GM12875 (cell line): ENCODE data around the gene PCLAF.

Experiments used
- H3K4me3 ChIP-seq: one replicate; pipeline ENCODE4 v1.5.1; 2011; ENCODE audit warnings: low read depth, low read length, control low read depth
- TF ChIP-seq, protein P1 (sequence below): IDR thresholded peaks from 2 replicates; pipeline ENCODE4 v1.5.1; 2011; ENCODE audit warnings: low read depth, mild to moderate bottlenecking, control low read depth, inconsistent platforms, low read length, moderate library complexity, borderline replicate concordance; ENCODE audit not compliant: insufficient read depth

Gene PCLAF, protein sequence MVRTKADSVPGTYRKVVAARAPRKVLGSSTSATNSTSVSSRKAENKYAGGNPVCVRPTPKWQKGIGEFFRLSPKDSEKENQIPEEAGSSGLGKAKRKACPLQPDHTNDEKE

DNA sequence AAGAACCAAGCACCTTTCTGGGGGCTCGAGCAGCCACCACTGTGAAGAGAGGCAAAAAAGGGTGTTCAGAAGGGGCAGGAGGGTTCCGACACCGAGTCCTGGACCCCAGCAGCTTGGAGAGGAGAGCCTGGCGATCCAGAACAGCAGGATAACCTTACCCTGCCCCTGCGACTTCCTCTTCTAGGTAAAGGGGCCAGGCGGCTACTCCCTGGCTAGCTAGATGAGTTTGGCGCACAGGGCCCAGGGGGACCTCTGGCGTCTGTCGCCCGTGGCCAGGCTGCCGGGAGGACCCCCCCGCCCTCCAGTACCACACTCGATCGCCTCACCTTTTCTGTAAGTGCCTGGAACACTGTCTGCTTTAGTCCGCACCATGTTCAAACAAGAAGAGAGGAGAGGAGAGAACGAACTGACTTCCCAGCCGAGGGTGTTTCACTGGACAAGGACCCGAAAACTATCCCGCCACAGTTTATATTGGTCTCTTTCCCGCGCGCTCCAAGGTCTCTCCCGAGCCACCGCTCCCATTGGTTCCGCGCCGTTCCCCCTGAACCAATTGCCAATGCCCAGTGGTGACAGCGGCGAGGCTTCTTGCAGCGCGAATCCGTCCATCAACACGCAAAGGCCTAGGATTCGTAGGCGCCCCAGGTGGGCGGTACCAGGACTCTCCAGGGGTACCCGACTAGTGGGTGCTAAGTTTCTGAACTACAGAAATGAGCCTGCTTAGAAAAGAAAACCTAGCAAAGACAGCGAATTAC, at the start of gene PCLAF:
Gene PCLAF (minus strand): TSS at position 442 of the 752 bp plus-strand sequence. CDS start 70 bp downstream, at position 372.
- TF ChIP-seq, protein P1, sequence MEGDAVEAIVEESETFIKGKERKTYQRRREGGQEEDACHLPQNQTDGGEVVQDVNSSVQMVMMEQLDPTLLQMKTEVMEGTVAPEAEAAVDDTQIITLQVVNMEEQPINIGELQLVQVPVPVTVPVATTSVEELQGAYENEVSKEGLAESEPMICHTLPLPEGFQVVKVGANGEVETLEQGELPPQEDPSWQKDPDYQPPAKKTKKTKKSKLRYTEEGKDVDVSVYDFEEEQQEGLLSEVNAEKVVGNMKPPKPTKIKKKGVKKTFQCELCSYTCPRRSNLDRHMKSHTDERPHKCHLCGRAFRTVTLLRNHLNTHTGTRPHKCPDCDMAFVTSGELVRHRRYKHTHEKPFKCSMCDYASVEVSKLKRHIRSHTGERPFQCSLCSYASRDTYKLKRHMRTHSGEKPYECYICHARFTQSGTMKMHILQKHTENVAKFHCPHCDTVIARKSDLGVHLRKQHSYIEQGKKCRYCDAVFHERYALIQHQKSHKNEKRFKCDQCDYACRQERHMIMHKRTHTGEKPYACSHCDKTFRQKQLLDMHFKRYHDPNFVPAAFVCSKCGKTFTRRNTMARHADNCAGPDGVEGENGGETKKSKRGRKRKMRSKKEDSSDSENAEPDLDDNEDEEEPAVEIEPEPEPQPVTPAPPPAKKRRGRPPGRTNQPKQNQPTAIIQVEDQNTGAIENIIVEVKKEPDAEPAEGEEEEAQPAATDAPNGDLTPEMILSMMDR, result no peak

DNA sequence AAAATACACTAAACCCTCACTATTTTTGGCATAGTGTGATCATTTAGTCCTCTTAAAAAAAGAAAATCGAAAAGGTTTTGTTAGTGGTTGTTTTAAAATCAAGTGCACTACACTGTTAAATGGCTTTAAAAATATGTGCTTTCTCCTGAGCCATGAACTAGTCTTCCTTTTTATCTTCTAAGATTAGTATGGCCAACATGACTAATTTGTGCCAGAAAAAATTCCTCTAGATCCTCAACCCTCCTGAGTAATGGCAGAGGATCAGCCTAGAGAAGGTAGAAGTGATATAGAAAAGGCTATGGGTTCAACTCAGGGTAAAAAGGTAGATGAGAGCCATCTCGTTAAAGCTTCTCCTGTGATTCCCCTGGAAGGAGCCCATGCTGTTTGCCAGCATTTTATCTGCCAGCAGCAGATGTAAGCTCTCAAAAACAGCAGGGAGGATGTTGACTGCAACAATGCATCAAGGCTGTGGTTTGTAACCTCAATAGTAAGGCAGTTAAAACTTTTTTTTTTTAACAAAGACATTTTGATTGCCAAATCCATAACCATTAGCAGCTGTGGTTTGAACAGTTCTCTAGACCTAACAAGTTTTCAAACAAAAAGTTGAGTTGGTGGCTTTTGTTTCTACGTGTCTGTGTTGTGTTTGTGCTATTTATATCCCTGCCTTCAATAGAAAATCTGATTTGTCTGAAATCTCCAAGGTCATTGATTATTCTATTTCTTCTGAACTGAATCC, 48.9 kb upstream of the PCLAF start:
- TF ChIP-seq, protein P1, result no peak
- no peak overlapping the region for H3K4me3 ChIP-seq

More for the DNA sequence above, at the start of gene PCLAF:
- H3K4me3 ChIP-seq, result peak within 1 kb of the TSS; percentile 95

DNA sequence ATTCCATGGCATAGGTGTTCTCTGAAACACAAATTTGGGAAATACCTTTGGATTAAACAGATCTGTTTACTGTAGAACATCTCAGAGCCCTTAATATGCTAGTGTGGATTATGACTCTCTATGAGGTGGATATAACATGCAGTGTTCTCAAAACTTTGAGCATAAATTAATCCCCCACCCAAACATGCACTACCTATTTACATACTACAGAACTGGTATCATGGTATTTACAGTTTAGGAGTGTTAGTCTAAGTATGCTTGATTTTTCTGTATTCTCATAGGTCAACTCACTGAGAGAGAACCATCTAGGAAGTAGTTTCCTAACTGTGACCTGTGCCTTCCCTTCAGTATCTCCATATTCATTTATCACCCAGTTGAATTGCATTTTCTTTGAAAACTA, 48.2 kb upstream of the PCLAF start:
- no peak overlapping the region for H3K4me3 ChIP-seq
- TF ChIP-seq, protein P1, result no peak

DNA sequence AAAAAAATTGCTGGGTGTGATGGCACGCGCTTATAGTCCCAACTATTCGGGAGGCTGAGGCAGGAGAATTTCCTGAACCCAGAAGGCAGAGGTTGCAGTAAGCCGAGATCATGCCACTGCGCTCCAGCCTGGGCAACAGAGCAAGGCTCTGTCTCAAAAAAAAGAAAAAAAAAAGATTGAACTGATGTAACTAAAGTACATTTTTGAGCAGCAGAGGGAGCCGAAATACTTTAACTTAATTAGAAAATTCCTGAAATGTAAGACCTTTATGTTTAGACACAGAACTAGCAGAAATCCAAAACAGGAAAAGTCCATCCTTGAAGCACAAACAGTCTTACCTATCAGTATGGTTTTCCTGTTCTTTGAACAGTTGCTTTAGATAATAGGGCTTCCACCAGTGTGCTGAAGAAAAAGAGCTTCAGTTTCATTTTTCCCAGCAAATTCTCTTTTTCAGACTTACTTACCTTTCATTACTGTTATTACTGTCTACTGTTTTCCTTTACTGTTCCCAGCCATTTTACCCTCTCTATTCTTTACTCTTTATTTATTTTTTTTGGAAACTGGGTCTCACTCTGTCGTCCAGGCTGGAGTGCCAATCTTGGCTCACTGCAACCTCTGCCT, 45.7 kb upstream of the PCLAF start:
- no peak overlapping the region for H3K4me3 ChIP-seq
- TF ChIP-seq, protein P1, result no peak

DNA sequence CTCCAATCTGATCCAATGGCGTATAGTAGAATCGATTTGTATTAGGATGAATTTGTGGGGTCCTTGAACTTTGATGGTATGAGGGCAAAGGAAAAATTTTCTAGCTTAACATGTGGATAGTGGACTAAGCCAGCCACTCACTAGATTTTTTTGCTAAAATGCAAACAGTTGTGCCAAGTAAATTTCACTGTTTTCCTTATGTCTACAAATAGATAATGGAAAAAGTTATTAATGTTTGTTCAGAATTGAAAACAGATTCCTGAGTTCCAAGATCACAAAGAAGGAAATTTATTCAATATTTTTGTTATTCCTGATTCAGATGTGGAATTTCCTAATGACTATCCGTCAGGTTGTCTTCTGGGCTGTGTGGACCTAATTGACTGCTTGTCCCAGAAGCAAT, 44.0 kb upstream of the PCLAF start:
- H3K4me3 ChIP-seq, result no peak overlapping the region
- TF ChIP-seq, protein P1, result no peak

DNA sequence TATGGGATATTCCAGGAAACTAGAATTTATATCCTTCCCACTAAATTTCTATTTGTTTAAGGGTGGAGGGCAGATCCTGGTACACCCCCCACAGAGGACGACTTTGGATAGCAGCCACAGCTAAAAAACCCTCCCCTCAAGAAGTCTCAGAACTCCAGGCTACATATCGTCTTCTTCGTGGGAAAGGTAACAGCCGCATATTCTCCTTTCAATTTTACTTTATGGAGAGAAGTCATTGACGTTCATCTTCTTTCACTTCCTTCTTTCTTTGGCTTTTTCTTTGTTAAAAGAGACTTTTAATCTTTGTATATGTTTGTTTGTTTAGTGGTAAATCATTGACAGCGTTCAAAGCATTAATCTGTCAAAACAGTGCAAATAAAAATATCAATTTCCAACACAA, 42.7 kb upstream of the PCLAF start:
- H3K4me3 ChIP-seq, result no peak overlapping the region
- TF ChIP-seq, protein P1, result no peak
